ENCODE results near the gene ACTN1. TPM values are rescaled to one million over a fixed set of nuclear protein-coding genes. Genes with fewer than 3 reads are reported as not detected.

The ACTN1 gene
- total RNA-seq, 3 donors from 2014 or later: 93.7 to 607 (median 128) TPM

DNA sequence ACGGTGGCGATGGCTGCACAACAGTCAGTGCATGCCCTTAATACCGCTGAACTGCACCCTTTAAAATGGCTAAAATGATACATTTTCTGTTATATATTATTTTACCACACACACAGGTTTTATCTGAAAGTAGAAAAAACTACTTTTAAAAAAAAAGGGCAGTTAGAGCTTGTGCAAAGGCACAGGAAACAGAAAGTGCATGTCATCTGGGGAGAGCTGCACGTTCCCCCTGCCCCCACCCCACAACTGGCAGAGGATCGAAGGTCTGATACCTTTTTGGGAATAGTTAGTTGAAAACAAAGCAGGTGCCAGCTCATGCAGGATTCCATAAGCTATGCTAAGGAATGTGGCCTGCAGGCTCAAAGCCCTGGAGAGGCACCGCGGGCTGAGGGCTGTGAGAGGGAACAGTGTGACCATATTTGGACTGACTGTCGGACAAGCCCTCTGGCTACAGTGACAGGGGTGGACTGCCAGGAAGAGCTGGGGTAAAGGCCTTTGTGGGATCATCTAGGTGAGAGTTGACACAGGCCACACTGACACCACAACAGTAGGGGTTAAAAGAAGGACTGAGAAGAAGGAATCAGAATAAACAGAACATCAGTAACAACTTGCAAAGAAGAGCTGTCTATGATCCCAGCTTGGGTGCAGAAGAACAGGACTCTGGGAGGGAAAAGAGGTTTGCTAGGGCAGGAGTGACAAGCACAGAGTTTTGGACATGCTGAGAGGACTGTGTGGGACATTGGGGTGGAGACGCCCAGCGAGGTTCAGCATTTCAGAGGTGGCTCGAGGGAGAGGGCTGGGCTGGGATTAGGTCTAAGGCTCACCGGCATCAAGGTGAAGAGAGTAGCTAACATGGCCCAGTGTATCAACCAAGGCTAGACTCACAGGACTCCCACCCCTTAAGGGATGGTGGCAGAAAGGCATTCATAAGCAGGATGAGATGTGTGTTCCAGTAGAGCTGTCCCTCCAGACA, 54.6 kb downstream of the ACTN1 start:
- H3K36me3 ChIP-seq (ENCODE audit: low read depth): no peaks in the 10 kb centered on the region
- no peak for ATAC-seq
- intact Hi-C loops (cut with DNase I, micrococcal nuclease): no loop called here
- no peak overlapping the region for H3K4me3 ChIP-seq
- TF ChIP-seq, protein P1, sequence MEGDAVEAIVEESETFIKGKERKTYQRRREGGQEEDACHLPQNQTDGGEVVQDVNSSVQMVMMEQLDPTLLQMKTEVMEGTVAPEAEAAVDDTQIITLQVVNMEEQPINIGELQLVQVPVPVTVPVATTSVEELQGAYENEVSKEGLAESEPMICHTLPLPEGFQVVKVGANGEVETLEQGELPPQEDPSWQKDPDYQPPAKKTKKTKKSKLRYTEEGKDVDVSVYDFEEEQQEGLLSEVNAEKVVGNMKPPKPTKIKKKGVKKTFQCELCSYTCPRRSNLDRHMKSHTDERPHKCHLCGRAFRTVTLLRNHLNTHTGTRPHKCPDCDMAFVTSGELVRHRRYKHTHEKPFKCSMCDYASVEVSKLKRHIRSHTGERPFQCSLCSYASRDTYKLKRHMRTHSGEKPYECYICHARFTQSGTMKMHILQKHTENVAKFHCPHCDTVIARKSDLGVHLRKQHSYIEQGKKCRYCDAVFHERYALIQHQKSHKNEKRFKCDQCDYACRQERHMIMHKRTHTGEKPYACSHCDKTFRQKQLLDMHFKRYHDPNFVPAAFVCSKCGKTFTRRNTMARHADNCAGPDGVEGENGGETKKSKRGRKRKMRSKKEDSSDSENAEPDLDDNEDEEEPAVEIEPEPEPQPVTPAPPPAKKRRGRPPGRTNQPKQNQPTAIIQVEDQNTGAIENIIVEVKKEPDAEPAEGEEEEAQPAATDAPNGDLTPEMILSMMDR (IDR thresholded peaks at IDR 0.05): no peak
- DNase-seq: no peak
- peaks cover 12% of the 10 kb centered on the region for H3K4me1 ChIP-seq (ENCODE audit: low read depth)
- H3K9me3 ChIP-seq: no peaks in the 10 kb centered on the region

DNA sequence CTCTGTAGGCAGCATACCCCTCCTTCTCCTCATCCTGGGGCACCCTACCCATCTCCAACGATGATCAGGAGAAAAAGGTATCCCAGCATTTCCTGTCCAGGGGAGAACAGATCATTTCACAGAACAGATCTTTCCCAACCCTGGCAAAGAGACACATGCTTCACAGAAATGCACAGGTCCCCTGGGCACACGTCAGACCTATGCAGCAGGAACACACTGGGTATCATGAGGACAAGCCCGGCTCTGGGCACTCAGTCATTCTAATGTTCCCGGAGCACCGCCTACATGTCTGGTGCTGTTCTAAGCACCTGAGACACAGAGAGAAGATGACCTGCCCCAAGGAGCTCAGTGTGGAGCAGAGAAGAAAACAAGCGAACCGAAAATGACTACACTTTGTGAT, 56.2 kb downstream of the ACTN1 start:
- intact Hi-C loops (cut with DNase I, micrococcal nuclease): no loop called here
- TF ChIP-seq, protein P1 (IDR thresholded peaks at IDR 0.05): no peak
- ATAC-seq (no peak), DNase-seq (no peak)
- H3K36me3 ChIP-seq (ENCODE audit: low read depth): no peaks in the 10 kb centered on the region
- no peak overlapping the region for H3K4me3 ChIP-seq
- H3K4me1 ChIP-seq (ENCODE audit: low read depth): peaks cover 5% of the 10 kb centered on the region
- H3K9me3 ChIP-seq: no peaks in the 10 kb centered on the region

DNA sequence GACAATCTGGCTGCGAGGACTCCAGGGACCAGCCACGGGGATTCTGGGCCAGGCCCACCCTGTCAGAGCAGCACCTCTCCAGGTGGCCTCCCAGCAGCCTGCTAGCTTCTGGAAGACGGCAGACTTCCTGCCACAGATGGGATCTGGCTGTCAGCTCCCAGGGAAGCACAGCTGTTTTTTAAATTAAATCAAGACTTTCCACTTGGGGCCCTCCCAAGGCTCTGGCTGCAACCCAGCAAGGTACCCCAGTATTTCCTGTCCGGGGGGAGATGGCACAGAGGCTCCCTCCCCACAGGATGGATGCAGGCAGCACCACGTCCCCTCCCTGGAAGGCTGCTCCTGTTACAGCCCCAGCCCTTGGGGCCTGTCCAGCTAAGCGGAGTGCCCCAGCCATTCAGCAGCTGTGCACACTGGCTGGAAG, 56.9 kb downstream of the ACTN1 start:
- no peaks in the 10 kb centered on the region for H3K36me3 ChIP-seq (ENCODE audit: low read depth)
- DNase-seq (no peak), ATAC-seq (no peak)
- no peak overlapping the region for H3K4me3 ChIP-seq
- H3K4me1 ChIP-seq (ENCODE audit: low read depth): peaks cover 2% of the 10 kb centered on the region
- intact Hi-C loops (cut with DNase I, micrococcal nuclease): no loop called here
- H3K9me3 ChIP-seq: no peaks in the 10 kb centered on the region
- TF ChIP-seq, protein P1 (IDR thresholded peaks at IDR 0.05): no peak

DNA sequence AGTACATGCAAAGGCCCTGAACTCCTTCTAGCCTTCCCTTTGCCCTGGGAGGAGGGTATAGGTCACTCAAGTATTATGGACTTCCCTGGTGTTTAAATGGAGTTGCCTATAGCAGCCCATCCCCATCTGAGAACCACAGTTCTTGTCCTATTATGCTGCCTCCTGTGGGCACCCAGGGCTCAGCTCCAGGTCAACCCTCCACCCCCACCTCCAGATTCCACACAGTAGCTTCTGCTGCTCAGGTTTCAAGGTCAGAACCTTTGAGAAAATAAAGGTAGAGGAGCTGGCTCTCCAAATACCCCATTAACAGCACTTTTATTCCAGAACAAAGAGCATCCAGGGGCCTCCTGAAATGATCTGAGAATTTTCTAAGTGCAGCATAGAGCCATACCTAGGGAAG, 57.4 kb downstream of the ACTN1 start:
- Histone ChIP-seq H3K4me1 (ENCODE audit: low read depth) (peaks cover 2% of the 10 kb centered on the region), H3K4me3 (no peak overlapping the region), H3K36me3 (ENCODE audit: low read depth) (no peaks in the 10 kb centered on the region), H3K9me3 (no peaks in the 10 kb centered on the region)
- TF ChIP-seq, protein P1 (IDR thresholded peaks at IDR 0.05): no peak
- DNase-seq: no peak
- intact Hi-C loops (cut with DNase I, micrococcal nuclease): no loop called here
- ATAC-seq: no peak

DNA sequence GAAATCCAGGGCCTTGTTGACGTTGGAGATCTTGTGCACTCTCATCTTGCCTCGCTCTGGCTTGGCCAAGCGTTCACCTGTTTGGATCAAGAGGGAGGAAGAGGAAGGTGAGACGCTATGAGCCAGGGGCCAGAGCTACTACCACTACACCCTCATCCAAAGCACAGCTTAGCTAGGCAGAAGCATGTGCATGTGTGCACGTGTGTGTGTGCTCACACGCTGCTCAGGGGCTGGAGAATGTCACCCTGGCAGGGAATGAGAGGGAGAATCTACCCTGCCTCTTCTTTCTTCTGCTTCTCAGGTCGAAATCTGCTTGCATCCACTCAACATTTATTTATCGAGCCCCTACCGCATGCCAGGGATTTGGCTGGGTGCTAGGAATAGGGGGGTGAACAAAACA, 58.1 kb downstream of the ACTN1 start:
- TF ChIP-seq, protein P1 (IDR thresholded peaks at IDR 0.05): no peak
- DNase-seq (no peak), ATAC-seq (no peak)
- intact Hi-C loops (cut with DNase I, micrococcal nuclease): no loop called here
- Histone ChIP-seq H3K4me3 (no peak overlapping the region), H3K4me1 (ENCODE audit: low read depth) (peaks cover 2% of the 10 kb centered on the region), H3K9me3 (no peaks in the 10 kb centered on the region), H3K36me3 (ENCODE audit: low read depth) (no peaks in the 10 kb centered on the region)

Measured in mucosa of descending colon (tissue), 3 donors.